COLO829 (cell line): Measurements from ENCODE around the gene PPM1M.
A peak's percentile ranks its signal among the peaks of the same experiment; 100 is the strongest.
"Not testable (repeated sequence)": the region's sequence is repeated elsewhere in the genome, so short reads cannot be mapped to it uniquely, and the experiment has no call there.

ENCODE experiments used
- DNase-seq: peaks from one replicate; pipeline ENCODE4 v3.0.0; 2012; ENCODE audit warnings: low spot score

The PPM1M gene

GRCh38 chr3:52247409-52248164 lies 2.0 kb downstream of the PPM1M start:
- no peak for DNase-seq

GRCh38 chr3:52248165-52248541 lies 2.6 kb downstream of the PPM1M start:
- DNase-seq: no peak

- no peak for DNase-seq
Measured at GRCh38 chr3:52248816-52249547, 3.4 kb downstream of the PPM1M start.

- no peak for DNase-seq
Measured at GRCh38 chr3:52249683-52250082, 4.1 kb downstream of the PPM1M start.

GRCh38 chr3:52250122-52250521 lies 4.6 kb downstream of the PPM1M start:
- DNase-seq: no peak

- DNase-seq: no peak
Measured at GRCh38 chr3:52253314-52254304, 8.1 kb downstream of the PPM1M start.

GRCh38 chr3:52254608-52255007 lies 9.0 kb downstream of the PPM1M start:
- DNase-seq: no peak

GRCh38 chr3:52256159-52256558 lies 10.6 kb downstream of the PPM1M start:
- no peak for DNase-seq

GRCh38 chr3:52256622-52257021 lies 11.1 kb downstream of the PPM1M start:
- DNase-seq: no peak

GRCh38 chr3:52257911-52258310 lies 12.4 kb downstream of the PPM1M start:
- DNase-seq: no peak

- DNase-seq: peak; percentile 76
Measured at GRCh38 chr3:52259035-52259434, 13.5 kb downstream of the PPM1M start.

- no peak for DNase-seq
Measured at GRCh38 chr3:52259448-52259847, 13.9 kb downstream of the PPM1M start.

- DNase-seq: no peak
Measured at GRCh38 chr3:52262447-52262846, 16.9 kb downstream of the PPM1M start.

GRCh38 chr3:52265387-52265786 lies 19.8 kb downstream of the PPM1M start:
- no peak for DNase-seq

GRCh38 chr3:52268036-52268435 lies 22.5 kb downstream of the PPM1M start:
- no peak for DNase-seq

GRCh38 chr3:52269776-52270175 lies 24.2 kb downstream of the PPM1M start:
- no peak for DNase-seq

GRCh38 chr3:52270252-52270754 lies 24.7 kb downstream of the PPM1M start:
- DNase-seq: no peak

GRCh38 chr3:52272172-52272571 lies 26.6 kb downstream of the PPM1M start:
- DNase-seq: not testable (repeated sequence)

GRCh38 chr3:52272831-52273230 lies 27.3 kb downstream of the PPM1M start:
- no peak for DNase-seq

GRCh38 chr3:52274781-52275180 lies 29.2 kb downstream of the PPM1M start:
- DNase-seq: not testable (repeated sequence)

GRCh38 chr3:52277071-52277964 lies 31.8 kb downstream of the PPM1M start:
- DNase-seq: peak; percentile 56
